ENCODE results near the gene HOXD3.

- TF ChIP-seq EZH2phosphoT487 (IDR thresholded peaks at IDR 0.05; ENCODE audit: insufficient read depth, low read depth): no peak
- TF ChIP-seq EZH2 (IDR thresholded peaks at IDR 0.05; ENCODE audit: insufficient read depth, poor library complexity, severe bottlenecking): no peak
These were observed 13.6 kb downstream of the HOXD3 start for GRCh38 chr2:176170602-176171305.

Measured in GM23248 (cell line).